Left kidney (tissue), 8 donors: ENCODE measurements around the gene QRFP. TPM values are rescaled to one million over a fixed set of nuclear protein-coding genes. Genes with fewer than 3 reads are reported as not detected.

Experiments
- DNase-seq: peaks from one replicate; pipeline ENCODE4 v3.0.0-alpha.2; 2013
- long read RNA-seq, 8 donors: transcript quantifications; one replicate each; lab custom pipeline, GENCODE V29; 2026
- polyA plus RNA-seq: library from polyadenylated mRNA; unstranded; fragments of 120-200 nt; gene quantifications from one replicate; pipeline ENCODE4 v1.2.1, GENCODE V29; 2013; ENCODE audit not compliant: insufficient read length

The QRFP gene, protein sequence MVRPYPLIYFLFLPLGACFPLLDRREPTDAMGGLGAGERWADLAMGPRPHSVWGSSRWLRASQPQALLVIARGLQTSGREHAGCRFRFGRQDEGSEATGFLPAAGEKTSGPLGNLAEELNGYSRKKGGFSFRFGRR
- polyA plus RNA-seq: 0.30 TPM
- long read RNA-seq, donor 1: 0 reads
- long read RNA-seq, donor 2, partial matches to known transcripts: 0 of 1 reads
- long read RNA-seq, donor 2, other reads (novel, unspliced or antisense): 0 of 1 reads
- long read RNA-seq, donor 3: 0 reads
- long read RNA-seq, donor 4: 0 reads
- long read RNA-seq, donor 5, partial matches to known transcripts: 0 of 1 reads
- long read RNA-seq, donor 5, other reads (novel, unspliced or antisense): 0 of 1 reads
- long read RNA-seq, donor 6: 0 reads
- long read RNA-seq, donor 7: 0 reads
- long read RNA-seq, donor 8: 0 reads

DNA sequence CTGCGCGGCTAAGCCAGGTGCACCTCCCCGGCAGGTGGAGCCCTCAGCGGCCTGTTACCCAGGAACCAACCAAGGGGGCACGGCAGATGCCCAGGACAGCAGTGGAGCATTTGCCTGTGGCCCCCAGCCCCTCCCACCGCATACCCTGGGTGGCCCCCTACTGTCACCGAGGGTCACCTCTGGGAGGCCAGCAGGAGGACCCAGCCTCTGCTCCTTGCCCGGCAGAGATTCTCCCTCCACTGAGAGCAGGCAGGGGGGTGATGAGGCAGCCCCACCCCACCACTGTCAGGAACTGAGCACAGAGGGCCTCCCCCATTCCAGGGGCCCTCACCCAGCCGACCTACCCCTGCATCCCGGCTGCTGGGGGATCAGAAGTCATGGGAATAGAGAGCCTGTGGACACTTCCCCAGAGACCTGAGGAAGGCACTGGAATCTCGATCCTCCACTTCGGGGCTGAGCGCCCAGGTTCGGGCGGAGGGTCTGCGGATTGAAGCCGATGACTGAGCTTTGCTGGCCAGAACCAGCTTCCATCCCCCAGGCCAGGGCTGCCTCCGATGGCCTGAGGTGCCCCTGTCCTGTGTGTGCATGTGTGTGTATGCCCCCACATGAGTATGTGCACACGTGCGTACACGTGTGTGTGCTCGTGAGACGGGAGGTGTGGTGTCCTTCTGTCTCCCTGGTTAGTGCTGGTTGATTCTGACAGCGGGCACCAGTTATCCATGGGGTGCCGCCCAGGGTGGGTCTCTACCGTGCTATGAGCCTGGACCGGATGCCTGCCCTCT lies at the start of gene QRFP:
Gene QRFP (minus strand): TSS at position 580 of the 782 bp plus-strand sequence. CDS start 2,974 bp downstream, outside the sequence.
- no peak for DNase-seq

- no peak for DNase-seq
Measured at GRCh38 chr9:130945173-130945572, 48.6 kb upstream of the QRFP start.

GRCh38 chr9:130944510-130945058 lies 48.0 kb upstream of the QRFP start:
- no peak for DNase-seq

- DNase-seq: no peak
Measured at GRCh38 chr9:130943777-130944176, 47.2 kb upstream of the QRFP start.

GRCh38 chr9:130943221-130943620 lies 46.6 kb upstream of the QRFP start:
- no peak for DNase-seq

DNA sequence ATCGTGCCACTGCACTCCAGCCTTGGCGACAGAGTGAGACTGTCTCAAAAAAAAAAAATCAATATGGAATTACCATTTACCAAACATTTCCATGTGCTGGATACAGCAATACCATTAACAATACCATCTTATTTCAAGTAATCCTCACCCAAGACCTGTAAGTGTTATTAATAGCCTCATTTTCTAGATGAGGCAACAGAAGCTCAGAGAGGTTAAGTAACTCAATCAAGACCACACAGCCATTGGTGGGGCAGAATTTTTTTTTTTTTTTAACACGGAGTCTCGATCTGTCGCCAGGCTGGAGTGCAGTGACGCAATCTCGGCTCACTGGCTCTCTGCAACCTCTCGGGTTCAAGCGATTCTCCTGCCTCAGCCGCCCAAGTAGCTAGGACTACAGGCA lies 46.1 kb upstream of the QRFP start:
- DNase-seq: no peak

DNA sequence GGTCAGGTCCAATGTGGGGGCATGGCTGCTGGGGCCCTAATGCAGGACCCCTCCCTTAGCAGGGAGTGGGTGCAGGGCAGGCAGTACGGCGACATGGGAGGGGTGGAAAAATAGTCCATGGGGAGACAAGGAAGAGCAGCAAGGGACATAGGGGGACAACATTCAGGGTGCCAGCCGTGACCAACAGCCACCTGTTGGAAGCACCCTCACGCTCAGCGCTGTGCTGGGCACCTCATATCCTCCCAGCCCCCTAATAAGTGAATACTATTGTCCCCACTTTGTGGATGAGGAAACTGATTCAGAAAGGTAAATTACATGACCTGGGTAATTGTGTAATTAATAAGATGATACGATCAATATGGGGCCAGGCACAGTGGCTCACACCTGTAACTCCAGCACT lies 45.5 kb upstream of the QRFP start:
- no peak for DNase-seq

GRCh38 chr9:130940693-130941576 lies 44.3 kb upstream of the QRFP start:
- DNase-seq: no peak

DNA sequence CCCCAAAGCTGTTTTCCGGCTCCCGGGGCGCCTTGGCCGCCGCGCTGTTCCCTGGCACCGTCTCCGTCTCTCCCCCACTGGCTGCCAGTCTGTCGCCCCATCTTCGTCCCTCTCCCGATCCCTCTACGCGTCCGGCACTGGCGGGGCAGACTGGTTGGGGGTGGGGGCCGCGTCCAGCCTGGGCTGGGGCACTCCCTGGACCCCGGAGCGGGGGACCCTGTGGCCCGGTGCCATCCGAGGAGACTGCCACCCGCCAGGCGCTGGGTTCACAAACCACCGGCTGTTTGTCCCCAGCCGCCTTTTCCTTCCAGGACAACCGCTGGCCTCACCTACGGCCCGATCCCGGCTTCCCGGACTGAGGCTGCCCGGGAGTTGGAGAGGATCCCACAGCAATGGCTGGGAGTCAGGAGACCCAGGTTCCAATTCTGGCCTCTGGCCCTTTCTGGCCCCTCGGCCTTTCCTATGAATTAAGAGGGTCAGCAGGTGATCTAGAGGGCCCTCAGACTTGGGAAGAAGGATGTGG lies 43.5 kb upstream of the QRFP start:
- no peak for DNase-seq

DNA sequence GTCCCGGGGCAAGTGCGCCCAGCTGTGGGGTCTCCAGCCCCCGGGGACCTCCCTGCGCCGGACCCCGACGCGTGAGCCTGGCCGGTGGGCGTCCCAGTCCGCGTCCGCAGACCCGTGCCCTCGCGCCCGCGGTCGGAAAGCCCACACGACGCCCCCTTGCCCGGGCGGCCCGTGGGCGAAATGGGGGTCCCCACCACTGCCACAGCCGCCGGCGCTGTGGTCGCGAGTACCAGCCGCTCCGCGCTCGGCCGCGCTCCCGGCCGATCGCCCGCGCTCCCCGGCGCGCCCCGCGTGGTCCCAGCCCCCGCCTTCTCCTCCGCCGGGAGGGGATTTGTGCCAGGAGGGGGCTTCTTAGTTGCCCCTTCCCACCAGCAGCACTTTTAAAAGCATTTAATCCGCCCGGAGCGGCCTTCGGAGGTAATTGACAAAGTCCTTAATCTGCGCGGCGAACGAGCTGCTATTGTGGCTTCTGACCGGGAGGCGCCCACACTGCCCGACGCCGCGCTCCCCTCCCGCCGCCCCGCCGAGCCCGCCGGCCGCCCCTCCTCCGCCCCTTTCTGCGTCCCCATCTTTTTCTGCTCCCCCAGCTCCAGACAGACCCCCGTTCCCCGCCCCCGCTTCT lies 42.9 kb upstream of the QRFP start:
- no peak for DNase-seq

DNA sequence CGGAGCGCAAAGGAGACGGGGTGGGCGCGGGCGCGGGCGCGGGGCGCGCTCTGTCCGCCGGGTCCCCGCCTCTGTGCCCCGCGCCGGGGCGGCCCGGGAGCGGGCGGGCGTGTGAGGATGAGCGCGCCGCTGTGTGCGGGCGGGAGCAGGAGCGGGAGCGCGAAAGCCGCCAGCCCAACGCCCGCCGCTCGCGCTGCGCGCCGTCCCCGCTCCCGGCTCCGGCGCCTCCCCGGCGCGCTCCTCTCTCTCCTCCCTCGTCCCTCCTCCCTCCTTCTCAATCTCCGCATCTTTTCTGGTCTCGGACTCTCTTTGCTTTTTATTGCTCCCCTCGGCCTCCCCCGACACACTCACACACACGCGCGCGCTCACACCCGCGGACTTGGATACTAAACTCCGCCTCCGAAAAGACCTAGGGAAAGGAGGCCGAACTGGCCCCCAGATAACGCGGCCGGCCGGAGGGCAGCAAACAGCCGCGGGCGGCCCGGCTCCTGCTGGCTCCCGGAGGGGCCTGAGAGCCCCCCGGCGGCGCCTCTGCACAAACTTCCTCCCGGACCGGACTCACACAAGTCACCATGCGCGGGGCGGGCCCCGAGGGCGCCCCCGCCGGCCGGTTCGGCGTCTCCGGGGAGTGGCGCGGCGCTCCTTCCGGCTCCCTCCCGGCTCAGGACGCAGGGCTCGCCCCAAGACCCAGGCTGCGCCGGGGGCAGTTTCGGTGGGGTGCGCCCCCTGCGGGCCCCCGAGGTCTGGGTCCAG lies 42.2 kb upstream of the QRFP start, which contains the start of gene FIBCD1:
Gene FIBCD1 (minus strand): TSS at position 596 of the 753 bp plus-strand sequence. CDS start 640 bp downstream, outside the sequence.
- DNase-seq: no peak

- DNase-seq: no peak
Measured at GRCh38 chr9:130938184-130938651, 41.6 kb upstream of the QRFP start.

DNA sequence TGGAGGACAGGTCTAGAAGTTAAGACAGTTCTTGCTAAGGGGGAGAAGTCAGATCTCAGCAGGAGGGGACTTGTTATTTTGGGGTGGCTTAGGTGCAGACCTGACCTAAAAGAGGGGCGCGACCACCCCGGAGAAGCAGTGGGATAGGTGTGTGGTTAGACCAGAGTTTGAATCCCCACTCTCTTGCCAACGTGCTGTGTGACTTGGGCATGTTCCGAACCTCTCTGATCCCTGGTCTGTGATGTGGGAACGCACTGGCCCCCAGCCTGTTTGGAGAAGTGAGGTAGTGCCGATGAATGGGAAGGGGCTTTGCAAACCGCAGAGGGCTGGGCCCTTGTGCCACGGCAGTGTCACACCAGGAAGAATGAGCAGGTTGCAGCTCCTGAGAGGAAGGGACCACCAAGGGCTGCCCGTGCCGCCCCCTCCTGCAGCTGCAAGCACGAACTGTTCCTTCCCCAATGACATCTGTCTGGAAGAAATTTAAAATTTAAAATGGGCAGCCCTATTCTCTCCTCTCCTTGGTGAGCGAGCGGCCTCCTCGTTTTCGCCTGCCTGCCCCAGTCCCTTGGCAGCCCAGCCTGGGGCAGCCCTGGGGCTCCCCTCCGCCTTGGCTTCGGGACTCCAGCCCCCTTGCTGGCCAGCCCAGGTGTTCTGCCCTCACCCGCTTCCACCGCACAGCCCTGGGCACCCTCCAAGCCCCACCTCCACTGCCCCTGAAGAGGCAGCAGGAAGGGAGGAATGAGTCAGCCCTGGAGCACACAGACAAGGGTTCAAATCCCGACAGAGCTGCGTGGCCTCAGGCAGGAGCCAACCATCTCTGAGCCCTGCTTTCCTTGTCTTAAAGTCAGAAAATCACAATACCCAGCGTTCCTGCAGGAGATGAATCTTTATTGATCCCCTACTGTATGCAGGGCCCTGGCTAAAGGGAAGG lies 40.8 kb upstream of the QRFP start:
- no peak for DNase-seq

- no peak for DNase-seq
Measured at GRCh38 chr9:130936285-130937117, 39.9 kb upstream of the QRFP start.

DNA sequence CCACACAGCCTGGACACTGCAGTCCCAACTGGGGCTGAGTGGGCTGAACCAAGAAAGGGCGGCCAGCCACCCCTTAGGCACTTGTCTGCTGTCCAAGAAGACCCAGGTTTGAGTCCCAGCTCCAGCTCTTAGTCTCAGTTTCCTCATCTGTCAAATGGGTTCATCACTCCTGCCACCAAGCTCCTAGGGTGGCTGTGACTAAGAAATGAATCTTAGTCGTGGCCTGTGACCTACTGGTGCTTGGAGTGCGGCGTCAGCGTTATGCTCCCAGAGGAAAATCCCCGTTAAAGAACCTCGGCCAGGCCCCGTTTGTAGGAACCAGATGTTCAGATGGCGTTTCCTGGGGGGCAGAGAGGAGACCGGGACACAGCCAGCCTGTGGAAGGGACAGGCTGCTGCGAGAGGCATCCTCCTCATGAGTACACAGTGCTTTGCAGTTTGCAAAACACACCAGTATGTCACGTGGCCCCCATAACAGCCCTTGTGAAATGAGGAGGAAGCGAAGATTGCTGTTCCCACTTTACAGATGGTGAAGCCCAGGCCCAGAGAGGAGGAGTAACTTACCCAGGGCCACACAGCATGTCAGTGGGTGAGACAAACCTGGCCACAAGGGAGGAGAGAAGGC lies 39.1 kb upstream of the QRFP start:
- DNase-seq: no peak

DNA sequence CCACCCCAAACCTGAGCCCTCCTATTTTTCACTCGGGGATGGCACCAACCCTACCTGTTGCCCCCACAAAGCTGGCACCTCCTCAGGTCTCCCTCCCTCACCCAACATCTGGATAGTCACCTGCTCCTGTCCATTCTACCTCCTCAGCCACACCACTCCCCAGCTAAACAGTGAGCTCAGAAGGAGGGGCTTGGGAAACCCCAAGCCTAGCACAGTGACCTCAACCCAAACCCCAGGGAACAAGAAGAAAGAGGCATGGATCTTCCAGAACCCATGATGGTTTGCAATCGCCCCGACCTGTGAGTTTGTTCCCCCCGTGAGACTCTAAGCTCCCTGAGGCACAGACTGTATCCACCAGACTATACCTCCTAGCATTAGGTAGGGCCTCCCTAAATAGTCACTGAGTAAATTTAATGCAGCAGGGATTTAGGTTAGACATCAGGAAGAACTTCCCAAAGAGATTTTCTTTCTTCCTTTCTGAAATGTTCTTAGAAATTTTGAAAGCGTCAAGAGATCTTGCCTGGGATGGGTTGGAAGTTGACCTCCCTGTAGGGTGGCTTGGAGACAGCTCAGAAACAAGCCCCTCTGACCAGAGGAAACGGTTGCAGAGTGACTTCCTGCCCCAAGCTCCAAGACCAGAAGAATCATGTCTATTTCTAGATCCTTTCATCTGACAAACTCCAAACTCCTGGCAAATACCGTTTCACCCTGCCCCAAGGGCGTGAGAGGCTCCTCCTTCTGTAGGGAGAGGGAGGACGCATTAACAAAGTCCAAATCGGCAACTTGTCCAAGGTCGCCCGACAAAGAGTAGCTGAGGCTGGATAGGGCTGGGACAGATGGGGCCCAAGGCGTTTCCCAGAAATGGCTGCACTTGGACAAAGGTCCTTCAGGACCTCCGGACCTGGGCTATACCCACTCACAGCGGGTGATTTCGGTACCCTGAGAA lies 38.4 kb upstream of the QRFP start:
- DNase-seq: no peak
